Colonic mucosa (tissue), 4 donors: Measurements from ENCODE around the gene GNAO1. TPM values are rescaled to one million over a fixed set of nuclear protein-coding genes. Genes with fewer than 3 reads are reported as not detected.

Experiments
- DNase-seq: peaks from one replicate; pipeline ENCODE4 v3.0.0-alpha.2; 2020
- H3K27ac ChIP-seq: fragments of 200-600 bp; one replicate; pipeline ENCODE4 v1.8.0; 2021
- H3K27me3 ChIP-seq: fragments of 200-600 bp; one replicate; pipeline ENCODE4 v1.8.0; 2021
- H3K36me3 ChIP-seq: fragments of 200-600 bp; one replicate; pipeline ENCODE4 v1.8.0; 2021
- H3K4me1 ChIP-seq: fragments of 200-600 bp; one replicate; pipeline ENCODE4 v1.8.0; 2021; ENCODE audit warnings: mild to moderate bottlenecking
- H3K4me3 ChIP-seq: fragments of 200-600 bp; one replicate; pipeline ENCODE4 v1.8.0; 2021
- H3K9ac ChIP-seq, 2 donors: one replicate each; pipeline ENCODE4 v1.7.0; 2013; ENCODE audit warnings: control low read depth in 2 of 2, low read depth in 2 of 2, low read length in 2 of 2
- H3K9me3 ChIP-seq: fragments of 200-600 bp; one replicate; pipeline ENCODE4 v1.8.0; 2021
- CTCF ChIP-seq: fragments of 200-600 bp; IDR thresholded peaks from one replicate; pipeline ENCODE4 v1.8.0; 2022; ENCODE audit warnings: antibody characterized with exemption, mild to moderate bottlenecking
- intact Hi-C: fragments of 100-400 bp; cut with DNase I; formaldehyde crosslinking; loops from one replicate; pipeline ENCODE4 v1.14.1; 2022
- total RNA-seq, 2 donors: library from RNA; stranded (reverse); fragmentation: NEBNext Ultra II Directional in 1 of 2; extraction: Animal tissue kit (Norgen Biotek cat#: 25700) in 1 of 2; gene quantifications; one replicate each; pipeline ENCODE4 v1.2.1, GENCODE V29; 2021
- donor health status: healthy.
- donor health status: DM: no; HTN: no; CAD: no.
- donor health status: DM: no; HTN: no; CAD: no.

Gene GNAO1
- total RNA-seq, 2 donors from 2014 or later = 1.7 to 10.8 TPM

- intact Hi-C loops = no loop called here
- DNase-seq = no peak
- no peaks in the 10 kb centered on the region for H3K9me3 ChIP-seq
These were observed 146.0 kb downstream of the GNAO1 start for GRCh38 chr16:56337131-56337857.

GRCh38 chr16:56337858-56338325 lies 146.6 kb downstream of the GNAO1 start:
- DNase-seq = no peak
- Histone ChIP-seq H3K9me3 (no peaks in the 10 kb centered on the region), H3K27me3 (no peaks in the 10 kb centered on the region), H3K27ac (no peak overlapping the region), H3K4me1 (no peaks in the 10 kb centered on the region), H3K4me3 (no peak overlapping the region), H3K9ac (no peak overlapping the region), H3K36me3 (no peaks in the 10 kb centered on the region)
- no peak for TF ChIP-seq CTCF
- intact Hi-C loops = no loop called here

More at GRCh38 chr16:56337131-56337857, 146.0 kb downstream of the GNAO1 start:
- H3K4me1 ChIP-seq = no peaks in the 10 kb centered on the region
- H3K27ac ChIP-seq = no peak overlapping the region
- H3K4me3 ChIP-seq = no peak overlapping the region
- no peaks in the 10 kb centered on the region for H3K36me3 ChIP-seq
- no peaks in the 10 kb centered on the region for H3K27me3 ChIP-seq
- H3K9ac ChIP-seq = no peak overlapping the region
- TF ChIP-seq CTCF = no peak

- intact Hi-C loops = no loop called here
- no peak overlapping the region for H3K27ac ChIP-seq
- H3K36me3 ChIP-seq = no peaks in the 10 kb centered on the region
- H3K4me3 ChIP-seq = no peak overlapping the region
- H3K9ac ChIP-seq = no peak overlapping the region
- H3K4me1 ChIP-seq = no peaks in the 10 kb centered on the region
- H3K27me3 ChIP-seq = no peaks in the 10 kb centered on the region
- TF ChIP-seq CTCF = no peak
- no peaks in the 10 kb centered on the region for H3K9me3 ChIP-seq
- no peak for DNase-seq
These were observed 147.5 kb downstream of the GNAO1 start for GRCh38 chr16:56338566-56339318.

- no peak for TF ChIP-seq CTCF
- no peaks in the 10 kb centered on the region for H3K4me1 ChIP-seq
- no peaks in the 10 kb centered on the region for H3K27me3 ChIP-seq
- H3K36me3 ChIP-seq = no peaks in the 10 kb centered on the region
- intact Hi-C loops = no loop called here
- DNase-seq = no peak
- H3K9me3 ChIP-seq = no peaks in the 10 kb centered on the region
- H3K27ac ChIP-seq = no peak overlapping the region
- H3K9ac ChIP-seq = no peak overlapping the region
- H3K4me3 ChIP-seq = no peak overlapping the region
These were observed 148.3 kb downstream of the GNAO1 start for GRCh38 chr16:56339431-56340195.

GRCh38 chr16:56340416-56340815 lies 149.1 kb downstream of the GNAO1 start:
- Histone ChIP-seq H3K9ac (no peak overlapping the region), H3K4me1 (no peaks in the 10 kb centered on the region), H3K27ac (no peak overlapping the region), H3K36me3 (no peaks in the 10 kb centered on the region), H3K4me3 (no peak overlapping the region), H3K27me3 (no peaks in the 10 kb centered on the region), H3K9me3 (no peaks in the 10 kb centered on the region)
- DNase-seq = no peak
- intact Hi-C loops = no loop called here
- no peak for TF ChIP-seq CTCF
